CD8-positive, alpha-beta memory T cell (primary cell): ENCODE measurements around the gene OTUD1. TPM values are rescaled to one million over a fixed set of nuclear protein-coding genes. Genes with fewer than 3 reads are reported as not detected.

Experiments used
- CTCF ChIA-PET: fragments of 350-600 bp; sonication (Branson Sonifier 250); formaldehyde crosslinking; loops from one replicate; lab custom pipeline; 2021; ENCODE audit warnings: antibody characterized with exemption; lab: Charles Lee
- POLR2A ChIA-PET: fragments of 350-600 bp; sonication (Branson Sonifier 250); formaldehyde crosslinking; loops from one replicate; lab custom pipeline; 2021; ENCODE audit warnings: antibody characterized with exemption; lab: Charles Lee
- DNase-seq, 5 donors: peaks; one replicate each; pipeline versions ENCODE4 v3.0.0 to v3.0.0-alpha.2; 2020 to 2022; ENCODE audit warnings: mixed read lengths in 1 of 5
- H3K27ac ChIP-seq: one replicate; pipeline ENCODE4 v1.7.0; 2013; ENCODE audit warnings: low read depth, mild to moderate bottlenecking, low read length, moderate library complexity
- H3K27me3 ChIP-seq: 2 replicates; pipeline ENCODE4 v1.7.0; 2013; ENCODE audit warnings: low read length, mild to moderate bottlenecking; ENCODE audit not compliant: insufficient read depth, poor library complexity, severe bottlenecking
- H3K36me3 ChIP-seq: 2 replicates; pipeline ENCODE4 v1.7.0; 2013; ENCODE audit warnings: mild to moderate bottlenecking, low read length, moderate library complexity; ENCODE audit not compliant: insufficient read depth
- H3K4me1 ChIP-seq: 2 replicates; pipeline ENCODE4 v1.7.0; 2013; ENCODE audit warnings: mild to moderate bottlenecking, low read length, moderate library complexity; ENCODE audit not compliant: insufficient read depth
- H3K4me3 ChIP-seq: 2 replicates; pipeline ENCODE4 v1.7.0; 2013; ENCODE audit warnings: mild to moderate bottlenecking, low read length
- H3K9me3 ChIP-seq: 2 replicates; pipeline ENCODE4 v1.7.0; 2013; ENCODE audit warnings: mild to moderate bottlenecking, low read length
- H3K27ac Mint-ChIP-seq, 8 donors: one replicate each; pipeline ENCODE4 v1.8.0; 2020 to 2021; ENCODE audit warnings: mixed read lengths in 8 of 8, mild to moderate bottlenecking in 6 of 8, inconsistent platforms in 3 of 8, moderate library complexity in 3 of 8
- H3K27me3 Mint-ChIP-seq, 2 donors: one replicate each; pipeline ENCODE4 v1.8.0; 2020 to 2021; ENCODE audit warnings: mixed read lengths in 2 of 2, mild to moderate bottlenecking in 1 of 2, moderate library complexity in 1 of 2
- H3K36me3 Mint-ChIP-seq, 3 donors: one replicate each; pipeline ENCODE4 v1.8.0; 2020 to 2021; ENCODE audit warnings: mixed read lengths in 3 of 3, inconsistent platforms in 1 of 3, mild to moderate bottlenecking in 1 of 3
- H3K4me1 Mint-ChIP-seq, 3 donors: one replicate each; pipeline ENCODE4 v1.8.0; 2020 to 2021; ENCODE audit warnings: mixed read lengths in 3 of 3, inconsistent platforms in 1 of 3, mild to moderate bottlenecking in 1 of 3
- H3K4me3 Mint-ChIP-seq, 7 donors: one replicate each; pipeline ENCODE4 v1.8.0; 2020 to 2021; ENCODE audit warnings: mixed read lengths in 7 of 7, mild to moderate bottlenecking in 6 of 7, moderate library complexity in 4 of 7, inconsistent platforms in 2 of 7
- H3K9me3 Mint-ChIP-seq, 5 donors: one replicate each; pipeline ENCODE4 v1.8.0; 2020 to 2022; ENCODE audit warnings: mixed read lengths in 5 of 5, mild to moderate bottlenecking in 3 of 5, moderate library complexity in 2 of 5, inconsistent platforms in 1 of 5
- polyA plus RNA-seq: library from polyadenylated mRNA; unstranded; fragments of 300-500 nt; fragmentation: Illumina TruSeq; gene quantifications from one replicate; pipeline ENCODE4 v1.2.3, GENCODE V29; 2021
- total RNA-seq, 2 experiments: library from RNA; stranded (reverse); gene quantifications; one replicate each; pipeline ENCODE4 v1.2.3, GENCODE V29; 2021

The OTUD1 gene
- total and polyA plus RNA-seq, 3 experiments from 2014 or later: 6.6 to 17.2 (median 6.9) TPM

DNA sequence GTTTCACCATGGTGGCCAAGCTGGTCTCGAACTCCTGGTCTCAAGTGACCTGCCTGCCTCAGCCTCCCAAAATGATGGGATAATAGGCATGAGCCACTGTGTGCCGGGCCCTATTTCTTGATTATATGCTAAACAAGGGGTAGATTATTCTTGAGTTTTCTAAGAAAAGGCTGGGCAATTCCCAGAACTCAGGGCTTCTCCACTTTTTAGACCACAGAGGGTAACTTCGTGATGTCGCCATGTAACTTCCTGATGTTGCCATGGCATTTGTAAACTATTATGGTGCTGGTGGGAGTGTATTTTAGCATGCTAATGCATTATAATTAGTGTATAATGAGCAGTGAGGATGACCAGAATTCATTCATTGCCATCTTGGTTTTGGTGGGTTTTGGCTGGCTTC lies 35.8 kb downstream of the OTUD1 start:
- CTCF ChIA-PET: no interaction called here
- no peak overlapping the region for H3K27ac Mint-ChIP-seq

DNA sequence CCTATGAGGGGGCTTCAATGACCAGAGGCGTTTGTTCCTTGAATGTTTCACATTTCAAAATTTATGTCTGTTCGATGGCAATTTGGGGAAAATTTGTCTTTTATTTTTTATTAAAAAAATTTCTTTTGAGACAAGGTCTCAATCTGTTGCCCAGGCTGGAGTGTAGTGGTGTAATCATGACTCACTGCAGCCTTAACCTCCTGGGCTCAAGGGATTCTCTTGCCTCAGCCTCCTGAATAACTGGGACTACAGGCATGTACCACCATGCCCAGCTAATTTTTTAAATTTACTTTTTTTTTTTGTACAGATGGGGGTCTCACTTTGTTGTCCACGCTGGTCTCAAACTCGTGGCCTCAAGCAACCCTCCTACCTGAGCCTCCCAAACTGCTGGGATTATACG lies 39.7 kb downstream of the OTUD1 start:
- Histone ChIP-seq H3K4me1 (no peaks in the 10 kb centered on the region), H3K27me3 (no peaks in the 10 kb centered on the region), H3K4me3 (no peak overlapping the region), H3K36me3 (no peaks in the 10 kb centered on the region), H3K27ac (no peak overlapping the region), H3K9me3 (no peaks in the 10 kb centered on the region)
- H3K27ac Mint-ChIP-seq: no peak overlapping the region
- CTCF ChIA-PET: no interaction called here
- H3K36me3 Mint-ChIP-seq: peaks cover 0 to 1% (median 0%) of the 10 kb centered on the region in 3 donors
- no peaks in the 10 kb centered on the region for H3K9me3 Mint-ChIP-seq
- H3K4me1 Mint-ChIP-seq: no peaks in the 10 kb centered on the region
- H3K27me3 Mint-ChIP-seq: peaks cover 2 to 15% of the 10 kb centered on the region in 2 donors
- POLR2A ChIA-PET: no interaction called here
- DNase-seq: no peak
- no peak overlapping the region for H3K4me3 Mint-ChIP-seq

More for the DNA sequence above, 35.8 kb downstream of the OTUD1 start:
- POLR2A ChIA-PET: no interaction called here
- Histone ChIP-seq H3K4me3 (no peak overlapping the region), H3K27ac (no peak overlapping the region), H3K36me3 (no peaks in the 10 kb centered on the region), H3K27me3 (no peaks in the 10 kb centered on the region), H3K4me1 (no peaks in the 10 kb centered on the region), H3K9me3 (no peaks in the 10 kb centered on the region)
- Mint-ChIP-seq H3K9me3 (no peaks in the 10 kb centered on the region), H3K4me3 (no peak overlapping the region), H3K36me3 (no peaks in the 10 kb centered on the region), H3K27me3 (peaks cover 5 to 24% of the 10 kb centered on the region in 2 donors), H3K4me1 (no peaks in the 10 kb centered on the region)
- DNase-seq: no peak

- no peaks in the 10 kb centered on the region for H3K4me1 Mint-ChIP-seq
- Histone ChIP-seq H3K27me3 (no peaks in the 10 kb centered on the region), H3K27ac (no peak overlapping the region), H3K4me1 (no peaks in the 10 kb centered on the region), H3K4me3 (no peak overlapping the region), H3K9me3 (no peaks in the 10 kb centered on the region), H3K36me3 (no peaks in the 10 kb centered on the region)
- DNase-seq: no peak
- H3K36me3 Mint-ChIP-seq: peaks cover 0 to 1% (median 0%) of the 10 kb centered on the region in 3 donors
- H3K4me3 Mint-ChIP-seq: no peak overlapping the region
- ChIA-PET CTCF (no interaction called here), POLR2A (no interaction called here)
- H3K27ac Mint-ChIP-seq: no peak overlapping the region
- H3K27me3 Mint-ChIP-seq: peaks cover 0 to 10% of the 10 kb centered on the region in 2 donors
- H3K9me3 Mint-ChIP-seq: no peaks in the 10 kb centered on the region
These were observed 41.1 kb downstream of the OTUD1 start for GRCh38 chr10:23479798-23480473.

- Histone ChIP-seq H3K4me1 (no peaks in the 10 kb centered on the region), H3K4me3 (no peak overlapping the region), H3K9me3 (no peaks in the 10 kb centered on the region), H3K27ac (no peak overlapping the region), H3K27me3 (no peaks in the 10 kb centered on the region), H3K36me3 (no peaks in the 10 kb centered on the region)
- no peak overlapping the region for H3K27ac Mint-ChIP-seq
- peaks cover 0 to 6% of the 10 kb centered on the region in 2 donors for H3K27me3 Mint-ChIP-seq
- H3K36me3 Mint-ChIP-seq: peaks cover 0 to 1% (median 0%) of the 10 kb centered on the region in 3 donors
- H3K4me3 Mint-ChIP-seq: no peak overlapping the region
- ChIA-PET CTCF (no interaction called here), POLR2A (no interaction called here)
- no peaks in the 10 kb centered on the region for H3K4me1 Mint-ChIP-seq
- no peak for DNase-seq
- H3K9me3 Mint-ChIP-seq: no peaks in the 10 kb centered on the region
These were observed 42.6 kb downstream of the OTUD1 start for GRCh38 chr10:23481363-23481961.

DNA sequence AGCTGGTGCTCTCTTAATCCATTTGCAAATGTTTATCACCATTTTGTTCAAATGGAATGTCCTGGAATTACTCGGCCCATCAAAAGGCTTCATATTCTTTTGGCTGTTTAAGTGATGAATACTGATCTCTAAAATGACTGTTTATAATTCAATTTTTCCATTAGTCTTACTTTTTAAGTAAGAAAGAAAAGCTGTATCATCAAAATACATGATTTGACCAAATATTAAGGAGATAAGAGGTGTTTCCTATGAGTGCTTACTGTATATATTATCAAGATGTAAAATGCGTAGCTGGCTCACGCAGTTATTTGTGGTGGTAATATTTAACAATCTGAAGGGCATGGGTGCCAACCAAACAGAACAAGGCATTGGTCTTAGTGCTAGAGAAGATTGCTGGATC lies 51.2 kb downstream of the OTUD1 start:
- H3K27me3 Mint-ChIP-seq: peaks cover 7 to 13% of the 10 kb centered on the region in 2 donors
- Histone ChIP-seq H3K36me3 (no peaks in the 10 kb centered on the region), H3K27ac (no peak overlapping the region), H3K27me3 (no peaks in the 10 kb centered on the region), H3K9me3 (no peaks in the 10 kb centered on the region), H3K4me1 (no peaks in the 10 kb centered on the region), H3K4me3 (no peak overlapping the region)
- no peak overlapping the region for H3K27ac Mint-ChIP-seq
- H3K9me3 Mint-ChIP-seq: peaks cover 0 to 6% (median 0%) of the 10 kb centered on the region in 5 donors
- no peak overlapping the region for H3K4me3 Mint-ChIP-seq
- H3K36me3 Mint-ChIP-seq: no peaks in the 10 kb centered on the region
- no peaks in the 10 kb centered on the region for H3K4me1 Mint-ChIP-seq
- no peak for DNase-seq
- ChIA-PET POLR2A (no interaction called here), CTCF (no interaction called here)

Other genes starting within 250 kb of the OTUD1 start
- gene PTF1A, start 246.8 kb upstream of the OTUD1 start, total RNA-seq: not detected
- not detected for gene PTF1A, start 246.8 kb upstream of the OTUD1 start, polyA plus RNA-seq
- not detected for gene C10orf67, start 94.3 kb upstream of the OTUD1 start, total RNA-seq
- 0.26 TPM for gene C10orf67, start 94.3 kb upstream of the OTUD1 start, polyA plus RNA-seq